ENCODE measurements around the gene VPS54. TPM values are rescaled to one million over a fixed set of nuclear protein-coding genes. Genes with fewer than 3 reads are reported as not detected.
"Not testable (repeated sequence)": the region's sequence is repeated elsewhere in the genome, so short reads cannot be mapped to it uniquely, and the experiment has no call there.

VPS54 gene
- total RNA-seq, 2 experiments from 2014 or later, result 12.5 to 12.8 TPM

DNA sequence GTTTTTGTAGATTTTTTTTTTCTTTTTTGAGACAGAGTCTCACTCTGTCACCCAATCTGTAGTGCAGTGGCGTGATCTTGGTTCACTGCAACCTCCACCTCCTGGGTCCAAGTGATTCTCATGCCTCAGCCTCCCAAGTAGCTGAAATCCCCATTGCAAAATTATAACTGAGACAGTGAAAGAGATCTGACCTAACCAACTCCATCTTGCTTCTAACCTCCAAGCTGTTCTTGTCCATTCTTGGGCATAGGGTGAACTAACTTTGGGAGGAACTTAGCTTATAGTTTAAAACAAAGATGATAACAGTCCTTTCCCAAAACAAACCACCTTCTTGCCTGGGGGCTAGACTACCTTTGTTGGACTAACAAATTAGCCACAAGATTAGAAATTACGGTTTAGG lies 44.2 kb downstream of the VPS54 start:
- H3K4me3 Mint-ChIP-seq, H3K27me3 Mint-ChIP-seq, H3K27ac Mint-ChIP-seq, H3K9me3 Mint-ChIP-seq, POLR2A ChIA-PET, DNase-seq: not testable (repeated sequence)
- intact Hi-C loops (cut with micrococcal nuclease), result loop anchor here (5.0 kb wide), 1 partner anchor 42 kb away; the partner anchor contains the start of gene VPS54
- peaks cover 23% of the 10 kb centered on the region for H3K4me1 Mint-ChIP-seq (ENCODE audit: low read depth)
- CTCF ChIA-PET, result interaction anchor here (1.1 kb wide), 1 partner anchor 355 kb away, joined by 3 read pairs; no protein-coding TSS in a partner anchor
- H3K36me3 Mint-ChIP-seq, result peaks cover 17% of the 10 kb centered on the region

DNA sequence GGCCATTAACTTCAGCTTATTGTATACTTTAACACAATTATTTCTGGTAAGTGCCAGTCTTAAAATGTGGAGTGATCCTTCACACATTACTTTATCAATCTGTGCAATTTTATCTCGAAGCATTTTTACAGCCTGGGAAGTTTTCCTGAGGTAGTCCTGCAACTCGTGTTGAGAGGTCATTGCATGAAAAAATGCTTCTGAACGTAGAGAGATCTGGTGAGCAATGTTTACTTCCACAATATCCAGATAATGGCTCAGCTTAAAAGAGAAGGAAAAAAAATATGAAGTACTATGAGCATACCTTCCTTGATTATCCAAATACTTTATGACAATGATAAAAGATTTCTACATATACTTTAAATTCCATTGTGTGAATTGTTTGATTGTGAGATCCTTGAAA lies 57.0 kb downstream of the VPS54 start:
- Mint-ChIP-seq H3K9me3 (no peaks in the 10 kb centered on the region), H3K36me3 (peaks cover 21% of the 10 kb centered on the region), H3K4me3 (no peak overlapping the region), H3K27me3 (no peaks in the 10 kb centered on the region), H3K4me1 (ENCODE audit: low read depth) (no peaks in the 10 kb centered on the region), H3K27ac (no peak overlapping the region)
- ChIA-PET POLR2A (no interaction called here), CTCF (no interaction called here)
- no peak for DNase-seq
- intact Hi-C loops (cut with micrococcal nuclease), result no loop called here

DNA sequence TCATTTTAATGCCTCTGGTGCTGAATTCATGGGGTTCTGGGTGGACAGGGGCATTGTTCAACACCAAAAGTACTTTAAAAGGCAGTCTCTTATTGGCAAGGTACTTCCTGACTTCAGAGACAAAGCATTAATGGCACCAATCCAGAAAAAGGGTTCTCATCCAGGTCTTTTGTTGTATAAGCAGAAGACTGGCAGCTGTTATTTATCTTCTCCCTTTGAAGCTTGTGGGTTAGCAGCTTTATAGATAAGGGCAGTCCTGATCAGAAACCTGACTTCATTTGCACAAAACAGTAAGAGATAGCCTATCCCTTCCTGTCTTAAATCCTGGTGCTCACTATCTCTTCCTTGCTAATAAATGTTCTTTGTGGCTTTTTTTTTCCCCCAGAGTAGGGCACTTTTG lies 68.8 kb downstream of the VPS54 start:
- H3K27me3 Mint-ChIP-seq, result no peaks in the 10 kb centered on the region
- intact Hi-C loops (cut with micrococcal nuclease), result no loop called here
- no peak overlapping the region for H3K27ac Mint-ChIP-seq
- H3K4me1 Mint-ChIP-seq (ENCODE audit: low read depth), result no peaks in the 10 kb centered on the region
- CTCF ChIA-PET, result no interaction called here
- POLR2A ChIA-PET, result no interaction called here
- no peak for DNase-seq
- H3K36me3 Mint-ChIP-seq, result peaks cover 31% of the 10 kb centered on the region
- H3K4me3 Mint-ChIP-seq, result no peak overlapping the region
- peaks cover 9% of the 10 kb centered on the region for H3K9me3 Mint-ChIP-seq

DNA sequence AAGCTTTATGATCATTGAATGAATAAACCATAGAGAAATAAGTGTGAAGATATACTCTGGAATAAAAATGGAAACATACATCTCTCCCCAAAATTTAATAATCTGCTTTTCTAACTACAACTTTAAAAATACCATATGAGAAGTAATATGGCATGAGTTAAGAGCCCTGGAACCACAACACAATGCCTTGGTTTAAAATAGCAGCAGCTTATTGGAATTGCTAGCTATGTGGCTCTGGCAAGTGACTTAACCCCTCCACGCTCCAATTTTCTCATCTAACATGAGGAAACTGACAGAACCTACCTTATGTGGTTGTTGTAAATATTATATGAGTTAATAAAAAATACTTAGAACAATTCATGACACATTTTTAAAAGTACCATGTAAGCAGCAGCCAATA lies 76.4 kb downstream of the VPS54 start:
- H3K9me3 Mint-ChIP-seq, result no peaks in the 10 kb centered on the region
- no peaks in the 10 kb centered on the region for H3K4me1 Mint-ChIP-seq (ENCODE audit: low read depth)
- H3K4me3 Mint-ChIP-seq, result no peak overlapping the region
- no peaks in the 10 kb centered on the region for H3K27me3 Mint-ChIP-seq
- H3K36me3 Mint-ChIP-seq, result peaks cover 21% of the 10 kb centered on the region
- no peak for DNase-seq
- intact Hi-C loops (cut with micrococcal nuclease), result no loop called here
- ChIA-PET POLR2A (no interaction called here), CTCF (no interaction called here)
- H3K27ac Mint-ChIP-seq, result no peak overlapping the region

DNA sequence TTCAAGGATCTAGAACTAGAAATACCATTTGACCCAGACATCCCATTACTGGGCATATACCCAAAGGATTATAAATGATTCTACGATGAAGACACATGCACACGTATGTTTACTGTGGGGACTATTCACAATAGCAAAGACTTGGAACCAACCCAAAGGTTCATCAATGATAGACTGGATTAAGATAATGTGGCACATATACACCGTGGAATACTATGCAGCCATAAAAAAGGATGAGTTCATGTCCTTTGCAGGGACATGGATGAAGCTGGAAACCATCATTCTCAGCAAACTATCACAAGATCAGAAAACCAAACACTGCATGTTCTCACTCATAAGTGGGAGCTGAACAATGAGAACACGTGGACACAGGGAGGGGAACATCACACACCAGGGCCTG lies 87.1 kb downstream of the VPS54 start:
- DNase-seq; H3K27ac Mint-ChIP-seq; intact Hi-C loops (cut with micrococcal nuclease); H3K9me3 Mint-ChIP-seq; H3K27me3 Mint-ChIP-seq; H3K4me3 Mint-ChIP-seq; CTCF ChIA-PET; POLR2A ChIA-PET; H3K4me1 Mint-ChIP-seq (ENCODE audit: low read depth): not testable (repeated sequence)
- peaks cover 52% of the 10 kb centered on the region for H3K36me3 Mint-ChIP-seq

DNA sequence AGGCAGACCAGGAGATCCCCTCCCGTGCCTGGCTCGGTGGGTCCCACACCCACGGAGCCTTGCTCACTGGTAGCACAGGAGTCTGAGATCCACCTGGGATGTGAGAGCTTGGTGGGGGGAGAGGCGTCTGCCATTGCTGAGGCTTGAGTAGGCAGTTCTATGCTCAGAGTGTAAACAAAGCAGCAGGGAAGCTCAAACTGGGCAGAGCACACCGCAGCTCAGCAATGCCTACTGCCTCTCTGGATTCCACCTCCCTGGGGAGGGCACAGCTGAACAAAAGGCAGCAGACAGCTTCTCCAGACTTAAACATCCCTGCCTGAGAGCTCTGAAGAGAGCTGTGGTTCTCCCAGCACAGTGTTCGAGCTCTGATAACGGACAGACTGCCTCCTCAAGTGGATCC lies 92.4 kb downstream of the VPS54 start:
- CTCF ChIA-PET, result no interaction called here
- Mint-ChIP-seq H3K27ac (no peak overlapping the region), H3K4me3 (no peak overlapping the region), H3K9me3 (peaks cover 3% of the 10 kb centered on the region), H3K4me1 (ENCODE audit: low read depth) (peaks cover 3% of the 10 kb centered on the region), H3K36me3 (peaks cover 35% of the 10 kb centered on the region), H3K27me3 (no peaks in the 10 kb centered on the region)
- intact Hi-C loops (cut with micrococcal nuclease), result no loop called here
- POLR2A ChIA-PET, result no interaction called here
- no peak for DNase-seq

DNA sequence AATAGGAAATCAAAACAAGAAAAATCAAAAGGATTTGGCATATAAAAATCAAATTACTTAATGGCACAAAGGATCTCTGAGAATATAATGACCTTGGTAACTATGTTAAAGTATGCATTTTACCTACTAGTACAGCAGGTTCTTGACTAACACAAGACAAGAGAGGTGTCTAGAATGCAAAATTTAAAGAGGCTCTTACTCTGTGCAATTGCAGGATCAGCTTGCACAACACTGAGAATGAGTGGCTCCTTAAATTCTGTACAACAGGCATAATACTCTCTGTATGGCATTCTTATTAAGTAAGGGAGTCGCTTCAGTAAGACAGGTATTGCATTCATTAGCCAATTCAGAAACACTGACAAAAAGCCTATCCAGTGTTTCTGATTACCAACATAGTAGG lies 104.9 kb downstream of the VPS54 start:
- ChIA-PET POLR2A (no interaction called here), CTCF (no interaction called here)
- H3K27me3 Mint-ChIP-seq, result no peaks in the 10 kb centered on the region
- H3K4me1 Mint-ChIP-seq (ENCODE audit: low read depth), result no peaks in the 10 kb centered on the region
- H3K36me3 Mint-ChIP-seq, result peaks cover 35% of the 10 kb centered on the region
- DNase-seq, result no peak
- H3K4me3 Mint-ChIP-seq, result no peak overlapping the region
- intact Hi-C loops (cut with micrococcal nuclease), result no loop called here
- no peak overlapping the region for H3K27ac Mint-ChIP-seq
- H3K9me3 Mint-ChIP-seq, result no peaks in the 10 kb centered on the region

DNA sequence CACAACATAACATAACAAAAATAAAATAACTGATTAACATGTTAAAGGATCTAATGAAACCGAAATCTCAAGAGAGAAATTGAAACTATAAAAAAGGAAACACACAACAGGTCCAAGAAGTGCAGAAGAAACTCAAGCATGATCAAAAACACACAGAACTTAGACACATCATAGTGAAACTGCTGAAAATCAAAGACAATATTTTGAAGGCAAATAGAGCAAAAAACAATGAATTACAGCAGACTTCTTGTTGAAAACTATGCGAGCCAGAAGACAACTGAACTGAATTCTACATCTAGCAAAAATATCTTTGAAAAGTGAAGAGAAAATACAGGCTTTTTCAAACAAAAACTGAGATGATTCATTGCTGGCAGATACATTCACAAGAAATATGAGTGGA lies 116.2 kb downstream of the VPS54 start:
- H3K9me3 Mint-ChIP-seq, result peaks cover 42% of the 10 kb centered on the region
- ChIA-PET POLR2A (no interaction called here), CTCF (no interaction called here)
- H3K4me1 Mint-ChIP-seq (ENCODE audit: low read depth), result peaks cover 3% of the 10 kb centered on the region
- H3K27me3 Mint-ChIP-seq, result no peaks in the 10 kb centered on the region
- intact Hi-C loops (cut with micrococcal nuclease), result loop anchor here (2.0 kb wide), 1 partner anchor 132 kb away; no protein-coding TSS in a partner anchor
- peaks cover 56% of the 10 kb centered on the region for H3K36me3 Mint-ChIP-seq
- no peak for DNase-seq
- H3K4me3 Mint-ChIP-seq, result no peak overlapping the region
- H3K27ac Mint-ChIP-seq, result no peak overlapping the region

DNA sequence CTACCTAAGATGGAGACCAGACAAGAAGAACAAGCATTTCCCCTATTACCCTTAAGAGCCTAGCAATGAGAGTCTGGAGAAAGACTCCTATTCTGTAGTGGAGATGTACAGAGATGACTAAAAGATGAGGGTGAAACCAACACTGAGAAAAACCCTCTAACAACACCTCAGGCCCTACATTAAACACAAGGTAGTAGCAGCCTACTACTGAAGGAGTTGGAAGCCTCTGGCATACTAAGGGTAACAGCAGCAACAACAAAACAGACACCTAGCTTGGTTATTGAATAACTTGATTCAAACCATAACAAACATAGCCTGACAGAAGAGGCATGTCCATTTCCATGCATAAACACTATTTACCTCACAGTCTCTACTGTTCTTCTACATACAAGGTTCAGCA lies 117.1 kb downstream of the VPS54 start:
- DNase-seq, result no peak
- peaks cover 3% of the 10 kb centered on the region for H3K4me1 Mint-ChIP-seq (ENCODE audit: low read depth)
- no peak overlapping the region for H3K4me3 Mint-ChIP-seq
- no peak overlapping the region for H3K27ac Mint-ChIP-seq
- intact Hi-C loops (cut with micrococcal nuclease), result loop anchor here (2.0 kb wide), 1 partner anchor 133 kb away; no protein-coding TSS in a partner anchor
- H3K27me3 Mint-ChIP-seq, result no peaks in the 10 kb centered on the region
- POLR2A ChIA-PET, result no interaction called here
- CTCF ChIA-PET, result no interaction called here
- peaks cover 42% of the 10 kb centered on the region for H3K9me3 Mint-ChIP-seq
- H3K36me3 Mint-ChIP-seq, result peaks cover 56% of the 10 kb centered on the region

DNA sequence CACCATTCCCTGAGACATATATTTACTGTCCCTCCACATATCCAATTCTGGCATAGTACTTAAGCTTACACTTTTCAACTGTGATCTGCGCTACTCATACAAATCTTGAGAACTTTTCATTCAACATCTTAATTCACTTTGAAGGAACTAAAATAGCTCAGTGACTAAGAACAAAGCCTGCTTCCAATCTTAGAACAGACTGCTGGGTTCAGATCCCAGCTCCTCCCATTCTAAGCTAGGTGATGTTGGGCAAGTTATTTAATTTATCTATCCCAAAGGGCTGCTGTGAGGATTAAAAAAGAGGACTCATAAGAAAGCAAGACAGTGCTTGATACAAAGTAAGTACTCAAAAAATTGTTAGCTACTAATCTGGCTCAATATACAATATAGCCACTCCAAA lies 119.6 kb downstream of the VPS54 start:
- no peak for DNase-seq
- Mint-ChIP-seq H3K36me3 (peaks cover 39% of the 10 kb centered on the region), H3K27me3 (no peaks in the 10 kb centered on the region), H3K4me3 (no peak overlapping the region), H3K27ac (no peak overlapping the region), H3K9me3 (peaks cover 23% of the 10 kb centered on the region), H3K4me1 (ENCODE audit: low read depth) (peaks cover 3% of the 10 kb centered on the region)
- intact Hi-C loops (cut with micrococcal nuclease), result loop anchor here (5.0 kb wide), 1 partner anchor 42 kb away; no protein-coding TSS in a partner anchor
- POLR2A ChIA-PET, result no interaction called here
- CTCF ChIA-PET, result interaction anchor here (1.4 to 2.2 kb wide), 3 partner anchors 9 to 39 kb away, joined by 4 to 8 read pairs (median 5); no protein-coding TSS in a partner anchor

DNA sequence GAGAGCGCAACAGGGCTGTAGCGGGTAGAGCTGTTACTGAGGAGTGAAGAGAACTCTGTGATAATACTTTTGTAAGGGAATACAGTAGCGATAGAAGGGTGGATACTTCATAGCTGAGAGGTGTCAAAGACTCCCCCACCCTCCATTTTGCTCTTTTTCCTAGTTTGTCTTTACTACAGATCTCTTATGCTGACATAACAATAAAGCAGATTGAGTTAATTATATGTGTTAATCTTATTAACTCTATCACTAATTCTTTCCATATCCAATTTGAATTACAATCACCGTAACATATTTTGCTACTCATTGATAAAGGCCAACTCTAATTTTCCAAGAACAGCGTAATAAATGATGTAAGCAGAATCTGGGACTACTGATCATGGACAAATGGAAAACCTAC lies 120.4 kb downstream of the VPS54 start:
- DNase-seq, result no peak
- Mint-ChIP-seq H3K9me3 (peaks cover 19% of the 10 kb centered on the region), H3K4me1 (ENCODE audit: low read depth) (peaks cover 3% of the 10 kb centered on the region), H3K27me3 (no peaks in the 10 kb centered on the region), H3K4me3 (no peak overlapping the region), H3K36me3 (peaks cover 39% of the 10 kb centered on the region), H3K27ac (no peak overlapping the region)
- POLR2A ChIA-PET, result no interaction called here
- CTCF ChIA-PET, result interaction anchor here (0.6 to 2.2 kb wide), 4 partner anchors 9 to 1425 kb away, joined by 3 to 8 read pairs (median 4); no protein-coding TSS in a partner anchor
- intact Hi-C loops (cut with micrococcal nuclease), result loop anchor here (5.0 kb wide), 1 partner anchor 42 kb away; no protein-coding TSS in a partner anchor

DNA sequence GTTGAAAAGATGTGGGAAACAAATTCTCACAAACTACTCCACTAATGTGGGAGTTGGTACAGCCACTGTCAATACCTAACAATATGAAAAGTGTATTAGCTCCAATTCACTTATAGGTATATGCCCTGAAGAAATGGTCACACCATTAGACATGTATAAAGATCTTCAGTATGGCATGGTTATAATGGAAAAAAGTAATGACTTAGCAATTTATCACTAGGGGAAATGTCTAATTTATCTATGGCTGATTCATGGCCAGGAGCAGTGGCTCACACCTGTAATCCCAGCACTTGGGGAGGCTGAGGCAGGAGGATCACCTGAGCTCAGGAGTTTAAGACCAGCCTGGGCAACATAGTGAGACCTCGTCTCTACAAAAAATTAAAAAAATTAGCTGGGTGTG lies 125.1 kb downstream of the VPS54 start:
- Mint-ChIP-seq H3K36me3 (peaks cover 30% of the 10 kb centered on the region), H3K4me1 (ENCODE audit: low read depth) (peaks cover 2% of the 10 kb centered on the region), H3K9me3 (no peaks in the 10 kb centered on the region), H3K4me3 (no peak overlapping the region), H3K27me3 (no peaks in the 10 kb centered on the region), H3K27ac (no peak overlapping the region)
- ChIA-PET POLR2A (no interaction called here), CTCF (no interaction called here)
- DNase-seq, result no peak
- intact Hi-C loops (cut with micrococcal nuclease), result no loop called here

DNA sequence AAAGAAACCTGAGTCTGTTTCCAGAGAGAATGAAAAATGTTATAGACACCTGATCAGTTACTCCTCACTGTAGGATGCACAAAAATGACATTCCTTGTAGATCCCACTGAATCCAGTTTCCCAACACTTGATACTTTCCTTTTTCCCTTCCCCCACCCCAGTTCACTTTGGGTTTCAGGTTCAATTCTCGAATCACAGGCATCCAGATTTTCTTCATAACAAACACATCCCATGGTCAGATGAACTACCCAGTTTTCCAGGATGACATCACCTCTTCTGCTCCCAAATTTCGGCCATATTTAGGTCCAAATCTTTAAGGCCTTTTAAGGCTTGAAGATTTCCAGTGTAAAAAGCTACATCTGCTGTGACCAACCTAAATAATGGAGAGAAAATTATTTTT lies 126.1 kb downstream of the VPS54 start:
- intact Hi-C loops (cut with micrococcal nuclease), result no loop called here
- H3K27me3 Mint-ChIP-seq, result no peaks in the 10 kb centered on the region
- no peak overlapping the region for H3K4me3 Mint-ChIP-seq
- H3K9me3 Mint-ChIP-seq, result no peaks in the 10 kb centered on the region
- H3K27ac Mint-ChIP-seq, result no peak overlapping the region
- H3K36me3 Mint-ChIP-seq, result peaks cover 32% of the 10 kb centered on the region
- H3K4me1 Mint-ChIP-seq (ENCODE audit: low read depth), result peaks cover 5% of the 10 kb centered on the region
- no peak for DNase-seq
- POLR2A ChIA-PET, result no interaction called here
- CTCF ChIA-PET, result no interaction called here
